Measurements from ENCODE around the gene PDE2A. TPM values are rescaled to one million over a fixed set of nuclear protein-coding genes. Genes with fewer than 3 reads are reported as not detected.

PDE2A gene
- total and polyA plus RNA-seq, 2 donors (not counting 1 experiment from before 2014, with no cell fraction given) = 0.88 to 2.9 TPM

GRCh38 chr11:72672597-72673238, 1.5 kb downstream of the PDE2A start:
- CTCF ChIA-PET = interaction anchor here (3.5 kb wide), 1 partner anchor 10 kb away, joined by 25 read pairs; no protein-coding TSS in a partner anchor
- POLR2A ChIA-PET = no interaction called here
- no peaks in the 10 kb centered on the region for H3K79me2 ChIP-seq (ENCODE audit: control insufficient read depth, insufficient read depth, low read length)

More at GRCh38 chr11:72672597-72673238, 1.5 kb downstream of the PDE2A start:
- H4K20me1 ChIP-seq (ENCODE audit: control insufficient read depth, insufficient read depth, low read length, poor library complexity, severe bottlenecking) = no peaks in the 10 kb centered on the region
- H3K4me2 ChIP-seq (replicated peaks; ENCODE audit: low read depth, low read length, poor library complexity, severe bottlenecking) = peak overlapping the region; percentile 14
- peaks cover 20% of the 10 kb centered on the region for H3K4me1 Mint-ChIP-seq
- peaks cover 0 to 37% (median 5%) of the 10 kb centered on the region in 3 donors for H3K9me3 ChIP-seq (ENCODE audit: control extremely low read depth in 1 of 3, control insufficient read depth in 2 of 3, insufficient read depth in 1 of 3, low read length in 2 of 3)
- H3K27ac Mint-ChIP-seq = no peak overlapping the region
- no peak overlapping the region for H3K9ac ChIP-seq (ENCODE audit: low read length)
- peaks cover 0 to 88% (median 63%) of the 10 kb centered on the region in 4 experiments for H3K27me3 ChIP-seq (replicated peaks in 1 of 4; ENCODE audit: control extremely low read depth in 1 of 4, control insufficient read depth in 3 of 4, insufficient read depth in 4 of 4, low read length in 3 of 4)
- peaks cover 61% of the 10 kb centered on the region for H3K27me3 Mint-ChIP-seq
- DNase-seq = no peak
- H3K4me1 ChIP-seq (ENCODE audit: control insufficient read depth in 2 of 2, insufficient read depth in 2 of 2, low read length in 2 of 2) = peaks cover 23 to 45% of the 10 kb centered on the region in 2 donors
- intact Hi-C loops (cut with micrococcal nuclease) = no loop called here
- no peaks in the 10 kb centered on the region for H3K36me3 ChIP-seq (replicated peaks in 1 of 2; ENCODE audit: control extremely low read depth in 1 of 2, control insufficient read depth in 1 of 2, extremely low read depth in 1 of 2, insufficient read depth in 2 of 2, low read length in 1 of 2)
- H3K27ac ChIP-seq (ENCODE audit: low read length in 2 of 2) = no peak overlapping the region
- 39% methylated on average over 4 of the region's 4 CpGs for WGBS (ENCODE audit: insufficient coverage)
- peak overlapping the region; percentile 3 for H3K4me3 Mint-ChIP-seq
- H2AFZ ChIP-seq (ENCODE audit: insufficient read depth, low read depth, low read length, poor library complexity, severe bottlenecking) = no peak overlapping the region
- ATAC-seq (ENCODE audit: low read depth) = no peak
- no peaks in the 10 kb centered on the region for H3K9me3 Mint-ChIP-seq (ENCODE audit: insufficient read depth)
- no peak for TF ChIP-seq CTCF (IDR thresholded peaks at IDR 0.05)
- TF ChIP-seq EZH2 (IDR thresholded peaks at IDR 0.05; ENCODE audit: borderline replicate concordance, insufficient read depth, low read depth, low read length, poor library complexity, severe bottlenecking) = no peak
- no peak overlapping the region for H3K4me3 ChIP-seq (ENCODE audit: control extremely low read depth in 1 of 5, extremely low read depth in 1 of 5, insufficient read depth in 1 of 5, low read depth in 2 of 5, low read length in 4 of 5)

Data from B cell (primary cell).